Measurements from ENCODE around the gene SUSD2.

DNA sequence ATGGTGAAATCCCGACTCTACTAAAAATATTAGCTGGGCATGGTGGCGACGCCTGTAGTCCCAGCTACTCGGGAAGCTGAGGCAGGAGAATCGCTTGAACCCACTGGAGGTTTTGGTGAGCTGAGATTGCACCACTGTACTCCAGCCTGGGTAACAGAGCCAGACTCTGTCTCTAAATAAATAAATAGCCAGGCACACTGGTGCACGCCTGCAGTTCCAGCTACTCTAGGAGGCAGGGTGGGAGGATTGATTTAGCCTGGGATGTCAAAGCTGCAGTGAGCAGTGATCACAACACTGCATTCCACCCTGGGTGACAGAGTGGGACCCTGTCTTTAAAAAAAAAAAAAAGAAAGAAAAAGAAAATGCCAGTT lies 17.4 kb downstream of the SUSD2 start:
- TF ChIP-seq, protein P1, sequence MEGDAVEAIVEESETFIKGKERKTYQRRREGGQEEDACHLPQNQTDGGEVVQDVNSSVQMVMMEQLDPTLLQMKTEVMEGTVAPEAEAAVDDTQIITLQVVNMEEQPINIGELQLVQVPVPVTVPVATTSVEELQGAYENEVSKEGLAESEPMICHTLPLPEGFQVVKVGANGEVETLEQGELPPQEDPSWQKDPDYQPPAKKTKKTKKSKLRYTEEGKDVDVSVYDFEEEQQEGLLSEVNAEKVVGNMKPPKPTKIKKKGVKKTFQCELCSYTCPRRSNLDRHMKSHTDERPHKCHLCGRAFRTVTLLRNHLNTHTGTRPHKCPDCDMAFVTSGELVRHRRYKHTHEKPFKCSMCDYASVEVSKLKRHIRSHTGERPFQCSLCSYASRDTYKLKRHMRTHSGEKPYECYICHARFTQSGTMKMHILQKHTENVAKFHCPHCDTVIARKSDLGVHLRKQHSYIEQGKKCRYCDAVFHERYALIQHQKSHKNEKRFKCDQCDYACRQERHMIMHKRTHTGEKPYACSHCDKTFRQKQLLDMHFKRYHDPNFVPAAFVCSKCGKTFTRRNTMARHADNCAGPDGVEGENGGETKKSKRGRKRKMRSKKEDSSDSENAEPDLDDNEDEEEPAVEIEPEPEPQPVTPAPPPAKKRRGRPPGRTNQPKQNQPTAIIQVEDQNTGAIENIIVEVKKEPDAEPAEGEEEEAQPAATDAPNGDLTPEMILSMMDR (IDR thresholded peaks at IDR 0.05), result no peak
- TF ChIP-seq POLR2A (IDR thresholded peaks at IDR 0.05) (no peak), EP300 (IDR thresholded peaks at IDR 0.05) (no peak)

Data from suprapubic skin (tissue), 3 donors.